A204.1 (cell line): ENCODE data around the gene JAK1.
"Not testable (repeated sequence)": the region's sequence is repeated elsewhere in the genome, so short reads cannot be mapped to it uniquely, and the experiment has no call there.

Source experiments
- FAIRE-seq: peaks from 2 replicates; lab custom pipeline; 2012; peaks lifted over from hg19 to GRCh38; lab: Jason Lieb, UNC

Gene JAK1

DNA sequence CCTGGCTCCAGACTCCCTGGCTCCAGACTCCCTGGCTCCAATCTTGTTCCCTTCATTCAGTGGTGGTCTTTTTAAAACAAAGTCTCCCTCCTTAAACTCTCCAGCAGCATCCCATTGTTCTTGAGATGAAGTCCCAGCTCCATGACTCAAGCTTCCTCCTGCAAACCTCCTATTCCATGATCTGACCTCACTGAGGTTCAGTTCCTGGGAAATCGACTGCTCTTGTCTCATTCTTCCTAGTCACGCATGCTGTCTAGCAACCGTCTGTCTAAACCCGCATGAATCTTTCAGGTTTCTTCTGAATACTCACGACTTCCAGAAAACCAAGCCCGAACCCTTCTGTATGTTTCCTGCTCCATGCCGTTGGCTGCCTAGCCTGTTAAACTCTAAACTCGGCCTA, 129.5 kb downstream of the JAK1 start:
- FAIRE-seq, result no peak

DNA sequence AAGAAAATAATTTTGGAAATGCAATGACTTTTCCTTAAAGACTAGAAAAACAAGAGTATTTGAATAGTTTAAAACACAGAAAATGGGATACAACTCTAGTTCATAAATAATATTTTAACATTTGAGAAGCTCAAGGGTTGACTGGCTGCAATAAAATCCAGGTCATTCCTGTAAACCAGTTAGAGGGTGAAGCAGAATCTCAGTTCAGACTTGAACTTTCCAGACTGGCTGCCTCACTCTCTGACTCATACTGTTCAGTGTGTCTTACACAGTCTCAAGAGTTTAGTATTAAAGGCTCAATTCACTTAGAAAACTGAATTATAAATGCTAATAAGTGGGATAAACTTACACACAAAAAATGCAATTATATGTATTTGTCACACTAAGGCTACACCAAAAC, 131.6 kb downstream of the JAK1 start:
- FAIRE-seq, result no peak

DNA sequence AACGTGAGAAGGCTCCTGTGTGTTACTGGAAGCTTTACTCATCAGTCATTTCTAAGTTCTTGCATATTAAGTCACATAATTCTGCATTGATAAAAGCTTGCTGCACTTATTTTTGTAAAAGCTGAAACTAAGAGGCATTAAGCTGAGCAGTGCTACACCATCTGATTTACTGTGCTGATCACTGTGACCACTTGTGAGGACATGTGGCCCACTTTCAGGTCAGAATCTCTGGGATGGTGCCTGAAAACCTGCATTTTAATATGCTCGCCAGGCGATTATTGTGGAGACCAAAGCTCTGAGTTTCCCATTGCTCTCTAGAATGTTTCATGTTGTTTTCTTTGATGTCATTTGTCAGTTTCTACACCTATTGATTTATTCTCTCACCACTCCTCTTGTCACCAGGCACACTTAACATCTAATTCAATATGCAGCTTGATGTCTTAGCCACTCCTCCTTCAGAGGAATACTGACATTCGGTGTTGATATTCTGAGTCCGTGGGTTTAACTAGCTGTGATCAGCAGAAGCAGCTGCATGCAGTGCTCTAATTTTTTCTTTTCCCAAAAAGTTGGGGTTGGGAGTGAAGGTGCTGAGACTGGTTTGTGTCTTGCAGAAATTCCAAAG, 136.2 kb downstream of the JAK1 start:
- FAIRE-seq, result no peak

DNA sequence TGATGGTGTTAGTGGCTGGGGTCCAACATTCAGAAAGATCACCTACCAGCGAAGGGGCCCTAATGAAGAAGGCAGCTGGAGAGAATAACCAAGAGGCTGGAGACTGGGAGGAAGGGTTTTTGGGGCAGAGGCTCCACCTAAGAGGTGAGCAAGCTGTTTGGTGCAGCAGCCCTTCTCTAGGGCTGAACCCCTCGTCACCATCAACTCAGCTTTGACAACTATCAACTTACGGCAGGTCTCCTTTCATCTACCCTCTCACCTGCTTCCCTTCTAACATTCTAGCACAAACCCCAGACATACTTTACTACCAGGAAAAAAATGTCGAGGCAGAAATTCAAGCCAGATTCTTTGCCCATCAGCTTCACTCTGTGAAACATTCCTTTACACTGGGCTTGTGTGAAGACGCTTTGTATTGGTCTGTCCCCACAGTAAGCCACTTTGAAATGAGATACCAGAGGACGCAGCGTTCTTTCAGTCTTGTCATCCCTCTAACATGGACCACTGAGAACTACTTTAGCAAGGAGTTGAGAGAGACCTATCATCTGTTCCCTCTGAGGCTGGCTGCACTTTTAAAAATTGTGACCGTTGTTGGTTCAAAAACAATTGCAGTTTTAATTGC, 136.8 kb downstream of the JAK1 start:
- no peak for FAIRE-seq

DNA sequence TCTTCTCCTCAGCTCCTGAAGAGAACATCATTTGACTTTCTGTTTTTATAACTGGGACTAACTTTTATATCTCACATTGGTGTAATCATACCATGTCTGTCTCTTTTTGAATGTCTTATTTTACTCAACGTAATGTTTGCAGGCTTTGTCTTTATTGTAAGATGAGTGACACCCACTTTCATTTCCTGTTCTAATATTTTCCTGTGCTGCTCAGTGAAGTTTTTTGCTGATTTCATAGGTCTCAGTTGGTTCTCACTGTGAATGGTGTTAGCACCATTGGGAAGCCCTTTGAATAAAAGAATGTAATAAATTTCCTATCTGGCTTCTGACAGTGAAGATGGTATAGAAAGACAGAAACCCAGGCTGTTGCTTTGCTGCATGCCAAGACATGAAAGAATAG, 137.5 kb downstream of the JAK1 start:
- no peak for FAIRE-seq

DNA sequence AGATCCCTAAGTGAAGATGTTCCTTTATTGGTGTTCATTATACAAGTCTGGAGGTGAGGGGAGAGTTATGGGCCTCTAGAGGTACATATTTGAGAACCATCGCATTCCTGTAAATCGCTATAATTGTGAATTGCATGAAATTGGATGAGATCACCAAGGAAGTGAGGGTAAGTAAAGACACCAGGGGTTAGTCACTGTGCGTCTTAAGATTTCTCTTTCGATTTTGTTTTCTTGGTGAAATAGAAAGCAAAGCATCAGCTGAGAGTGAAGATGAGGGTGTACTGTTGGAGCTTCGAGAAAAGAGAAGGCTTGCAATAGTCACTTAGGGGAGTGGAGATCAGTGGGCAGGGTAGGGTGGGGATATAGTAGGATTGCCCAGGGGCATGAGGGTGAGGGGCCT, 139.4 kb downstream of the JAK1 start:
- FAIRE-seq, result no peak

DNA sequence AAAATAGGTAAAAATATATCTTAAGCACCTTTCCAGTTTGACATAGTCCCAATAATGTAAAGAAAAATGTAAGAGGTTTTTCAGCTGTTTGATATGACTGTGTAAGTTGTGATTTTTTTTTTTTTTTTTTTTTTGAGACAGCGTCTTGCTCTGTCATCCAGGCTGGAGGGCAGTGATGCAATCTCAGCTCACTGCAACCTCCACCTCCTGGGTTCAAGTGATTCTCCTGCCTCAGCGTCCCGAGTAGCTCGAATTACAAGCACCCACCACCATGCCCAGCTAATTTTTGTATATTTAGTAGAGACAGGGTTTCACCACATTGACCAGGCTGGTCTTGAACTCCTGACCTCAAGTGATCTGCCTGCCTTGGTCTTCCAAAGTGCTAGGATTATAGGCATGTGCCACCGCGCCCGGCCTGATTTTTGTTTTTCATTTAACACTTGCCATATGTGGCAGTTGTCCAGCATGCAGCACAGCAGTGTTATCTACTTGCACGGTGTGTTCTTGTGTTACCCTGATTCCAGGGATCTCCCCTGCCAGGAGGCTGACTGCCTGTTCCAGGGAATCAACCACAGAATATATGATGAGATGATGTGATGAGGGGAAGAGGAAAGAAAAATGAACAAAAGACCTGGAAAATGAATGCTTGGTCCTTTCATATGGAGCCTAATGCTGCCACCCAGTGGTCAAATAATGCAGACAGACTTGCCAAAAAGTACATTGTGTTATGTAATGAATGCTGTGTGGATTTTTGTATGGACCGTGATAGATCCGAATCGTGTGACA, 142.5 kb downstream of the JAK1 start:
- peak; percentile 97 for FAIRE-seq

DNA sequence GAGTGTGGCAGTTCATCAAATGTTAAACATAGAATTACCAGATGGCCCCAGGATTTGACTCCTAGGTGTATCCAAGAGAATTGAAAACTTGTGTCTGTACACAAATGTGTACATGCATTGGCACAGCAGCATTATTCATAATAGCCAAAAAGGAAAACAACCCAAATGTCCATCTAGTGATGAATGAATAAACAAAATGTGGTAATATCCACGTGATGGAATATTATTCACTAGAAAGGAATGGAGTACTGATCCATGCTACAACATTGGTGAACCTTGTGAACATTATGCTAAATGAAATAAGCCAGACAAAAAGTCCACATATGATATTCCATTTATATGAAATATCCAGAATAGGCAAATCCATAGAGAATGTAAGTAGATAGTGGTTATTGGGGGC, 143.7 kb downstream of the JAK1 start:
- no peak for FAIRE-seq

DNA sequence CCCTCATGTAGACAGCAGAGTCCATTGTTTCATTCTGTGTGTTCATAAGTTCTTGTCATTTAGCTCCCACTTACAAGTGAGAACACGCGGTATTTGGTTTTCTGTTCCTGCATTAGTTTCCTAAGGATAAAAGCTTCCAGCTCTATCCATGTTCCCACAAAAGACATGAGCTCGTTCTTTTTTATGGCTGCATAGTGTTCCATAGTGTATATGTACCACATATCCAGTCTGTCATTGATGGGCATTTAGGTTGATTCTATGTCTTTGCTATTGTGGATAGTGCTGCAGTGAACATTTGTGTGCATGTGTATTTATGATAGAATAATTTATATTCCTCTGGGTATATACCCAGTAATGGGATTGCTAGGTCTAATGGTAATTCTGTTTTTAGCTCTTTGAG, 145.8 kb downstream of the JAK1 start:
- FAIRE-seq, result not testable (repeated sequence)

DNA sequence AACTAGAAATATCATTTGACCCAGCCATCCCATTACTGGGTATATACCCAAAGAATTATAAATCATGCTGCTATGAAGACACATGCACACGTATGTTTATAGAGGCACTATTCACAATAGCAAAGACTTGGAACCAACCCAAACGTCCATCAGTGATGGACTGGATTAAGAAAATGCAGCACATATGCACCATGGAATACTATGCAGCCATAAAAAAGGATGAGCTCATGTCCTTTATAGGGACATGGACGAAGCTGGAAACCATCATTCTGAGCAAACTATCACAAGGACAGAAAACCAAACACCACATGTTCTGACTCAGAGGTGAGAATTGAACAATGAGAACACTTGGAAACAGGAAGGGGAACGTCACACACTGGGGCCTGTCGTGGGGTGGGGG, 149.0 kb downstream of the JAK1 start:
- FAIRE-seq, result not testable (repeated sequence)

DNA sequence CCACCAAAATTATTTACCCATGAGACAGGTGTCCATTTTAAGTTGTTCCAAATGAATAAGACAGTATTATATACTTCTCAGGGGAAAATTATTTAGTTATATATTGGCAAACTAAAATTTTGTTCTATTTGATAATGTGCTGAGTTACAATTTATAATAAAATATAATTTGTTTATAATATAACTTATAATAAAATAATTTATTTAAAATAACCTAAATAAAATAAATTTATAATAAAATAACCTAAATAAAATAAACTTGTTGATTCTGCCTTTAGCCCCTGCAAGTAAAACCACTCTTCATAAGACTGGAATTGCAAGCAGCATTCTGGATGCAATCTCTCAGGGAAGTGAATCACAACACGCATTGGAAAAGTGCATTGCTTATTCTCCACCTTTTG, 151.9 kb downstream of the JAK1 start:
- FAIRE-seq, result peak; percentile 95

DNA sequence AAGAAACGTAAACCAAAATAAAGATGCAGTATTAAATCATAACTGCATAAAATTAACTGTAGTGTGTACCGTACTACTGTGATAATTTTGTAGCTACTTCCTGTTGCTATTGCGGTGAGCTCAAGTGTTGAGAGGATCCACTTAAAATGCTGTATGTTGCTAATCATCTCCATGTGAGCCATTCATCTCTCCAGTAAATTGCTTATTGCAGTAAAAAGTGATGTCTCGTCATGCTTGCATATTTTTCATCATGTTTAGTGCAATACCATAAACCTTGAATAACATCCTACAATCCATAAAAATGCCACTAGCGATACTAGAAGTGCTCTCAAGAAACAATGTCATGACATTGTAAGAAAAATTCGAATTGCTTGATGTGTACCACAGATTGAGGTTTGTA, 155.2 kb downstream of the JAK1 start:
- FAIRE-seq, result no peak

DNA sequence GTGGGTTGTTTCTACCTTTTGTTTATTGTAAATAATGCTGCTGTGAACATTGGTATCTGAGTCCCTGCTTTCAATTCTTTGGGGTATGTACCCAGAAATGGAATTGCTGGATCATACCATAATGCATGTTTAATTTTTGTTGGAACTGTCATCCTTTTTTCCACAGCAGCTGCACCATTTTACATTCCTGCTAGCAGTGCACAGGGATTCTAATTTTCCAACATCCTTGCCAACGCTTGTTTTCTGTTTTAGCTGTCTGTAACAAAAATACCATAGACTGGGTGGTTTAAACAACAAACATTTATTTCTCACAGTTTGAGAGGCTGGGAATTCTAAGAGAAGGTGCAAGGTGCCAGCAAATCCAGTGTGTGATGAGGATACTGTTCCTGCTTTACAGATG, 156.3 kb downstream of the JAK1 start:
- no peak for FAIRE-seq

DNA sequence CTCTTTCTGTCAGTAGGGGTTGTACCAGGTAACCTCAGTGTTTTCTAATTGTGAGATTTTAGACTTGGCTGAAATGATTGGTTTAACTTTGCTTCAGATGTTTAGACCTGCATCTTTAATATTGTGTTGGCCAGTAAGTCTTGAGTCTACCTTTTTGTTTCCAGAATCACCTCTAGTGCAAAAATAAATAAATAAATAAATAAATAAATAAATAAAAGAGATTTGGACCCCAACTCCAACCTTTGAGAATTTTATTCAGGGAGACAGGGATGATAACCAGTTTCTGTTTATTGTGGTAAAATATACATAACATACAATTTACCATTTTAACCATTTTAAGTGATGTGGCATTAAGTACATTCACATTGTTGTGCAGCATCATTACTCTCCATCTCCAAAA, 157.0 kb downstream of the JAK1 start:
- no peak for FAIRE-seq

DNA sequence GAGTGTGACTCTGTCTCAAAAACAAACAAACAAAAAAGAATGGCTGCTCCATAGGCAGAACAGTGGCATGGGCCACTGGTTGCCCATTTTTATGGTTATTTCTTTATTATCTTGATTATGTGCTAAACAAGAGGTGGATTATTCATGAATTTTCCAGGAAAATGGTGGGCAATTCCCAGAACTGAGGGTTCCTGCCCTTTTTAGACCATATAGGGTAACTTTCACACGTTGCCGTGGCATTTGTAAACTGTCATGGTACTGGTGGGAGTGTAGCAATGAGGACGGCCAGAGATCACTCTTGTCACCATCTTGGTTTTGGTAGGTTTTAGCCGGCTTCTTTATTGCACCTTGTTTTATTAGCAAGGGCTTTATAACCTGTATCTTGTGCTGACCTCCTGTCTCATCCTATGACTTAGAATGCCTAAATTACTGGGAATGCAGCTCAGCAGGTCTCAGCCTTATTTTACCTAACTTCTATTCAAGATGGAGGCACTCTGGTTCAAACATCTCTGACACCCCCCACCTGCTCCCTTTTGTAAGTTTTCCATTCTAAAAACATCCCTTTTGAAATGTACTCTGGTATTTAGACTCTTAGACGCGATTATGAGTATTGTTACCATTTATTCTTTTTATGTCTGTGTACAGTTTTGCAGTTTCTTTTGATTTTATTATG, 164.4 kb downstream of the JAK1 start:
- FAIRE-seq, result no peak

DNA sequence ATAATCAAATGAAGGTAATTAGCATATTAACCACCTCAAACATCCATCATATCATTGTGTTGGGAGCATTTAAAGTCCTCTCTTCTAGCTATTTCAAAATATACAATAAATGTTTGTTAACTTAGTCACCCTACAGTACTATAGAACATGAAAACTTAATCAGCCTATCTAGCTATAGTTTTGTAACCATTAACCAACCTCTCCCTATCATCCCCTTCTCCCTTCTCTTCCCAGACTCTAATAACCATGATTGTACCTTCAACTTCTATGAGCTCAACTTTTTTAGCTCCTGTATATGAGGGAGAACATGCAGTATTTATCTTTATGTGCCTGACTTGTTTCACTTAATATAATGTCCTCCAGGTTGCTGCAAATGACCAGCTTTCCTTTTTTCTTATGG, 167.5 kb downstream of the JAK1 start:
- FAIRE-seq, result no peak

DNA sequence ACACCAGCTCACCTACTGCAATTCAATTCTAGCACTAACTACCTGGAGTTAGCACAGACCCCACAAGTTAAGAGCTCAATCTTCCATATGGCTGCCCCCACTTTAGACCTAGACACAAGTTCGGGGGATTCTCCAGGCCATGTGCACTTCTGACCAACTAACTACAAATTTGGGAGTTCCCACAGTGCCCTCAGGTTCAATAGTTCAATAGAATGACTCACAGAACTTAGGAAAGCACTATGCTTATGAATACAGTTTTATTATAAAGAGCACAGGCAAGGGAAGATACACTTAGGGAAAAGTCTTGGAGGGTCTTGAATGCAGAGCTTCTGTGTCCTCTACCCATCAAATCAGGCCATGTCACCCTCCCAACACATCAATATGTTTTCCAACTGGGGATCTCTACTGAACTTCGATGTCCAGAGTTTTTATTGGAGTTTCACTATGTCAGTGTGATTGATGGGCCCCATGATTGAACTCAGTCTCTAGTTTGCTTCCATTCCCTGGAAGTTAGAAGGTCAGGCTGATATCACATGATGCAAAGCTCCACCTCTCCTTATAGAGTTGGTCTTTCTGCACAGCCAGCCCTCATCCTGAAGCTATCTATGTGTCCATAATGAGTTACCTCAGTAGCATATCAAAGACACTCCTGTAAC, 175.4 kb downstream of the JAK1 start:
- no peak for FAIRE-seq
